NCI-H187 (cell line): Measurements from ENCODE around the gene PACSIN1.

Source experiments
- DNase-seq, 2 experiments: peaks; one replicate each; lab custom pipeline; 2025; lab: John Stamatoyannopoulos, UW

Gene PACSIN1

GRCh38 chr6:34527751-34528670, 62.1 kb downstream of the PACSIN1 start:
- DNase-seq = no peak

- no peak for DNase-seq
Observed at GRCh38 chr6:34528996-34529664, 63.3 kb downstream of the PACSIN1 start.

GRCh38 chr6:34529665-34530327, 63.9 kb downstream of the PACSIN1 start:
- DNase-seq = no peak

- no peak for DNase-seq
Observed at GRCh38 chr6:34530753-34531365, 65.0 kb downstream of the PACSIN1 start.

- no peak for DNase-seq
Observed at GRCh38 chr6:34531580-34532201, 65.8 kb downstream of the PACSIN1 start.

GRCh38 chr6:34532230-34532629, 66.4 kb downstream of the PACSIN1 start:
- DNase-seq = no peak

GRCh38 chr6:34534146-34534545, 68.3 kb downstream of the PACSIN1 start:
- no peak for DNase-seq

GRCh38 chr6:34534656-34535055, 68.8 kb downstream of the PACSIN1 start:
- DNase-seq = no peak

- no peak for DNase-seq
Observed at GRCh38 chr6:34535199-34535598, 69.3 kb downstream of the PACSIN1 start.

GRCh38 chr6:34535646-34536045, 69.8 kb downstream of the PACSIN1 start:
- DNase-seq = no peak

- no peak for DNase-seq
Observed at GRCh38 chr6:34536251-34536958, 70.5 kb downstream of the PACSIN1 start.

- DNase-seq = no peak
Observed at GRCh38 chr6:34536959-34537848, 71.3 kb downstream of the PACSIN1 start.

GRCh38 chr6:34537922-34538550, 72.2 kb downstream of the PACSIN1 start:
- no peak for DNase-seq

- no peak for DNase-seq
Observed at GRCh38 chr6:34538581-34538980, 72.7 kb downstream of the PACSIN1 start.

GRCh38 chr6:34539181-34539580, 73.3 kb downstream of the PACSIN1 start:
- no peak for DNase-seq

- no peak for DNase-seq
Observed at GRCh38 chr6:34540222-34540621, 74.3 kb downstream of the PACSIN1 start.

GRCh38 chr6:34540841-34541240, 75.0 kb downstream of the PACSIN1 start:
- DNase-seq = no peak

GRCh38 chr6:34543421-34543820, 77.5 kb downstream of the PACSIN1 start:
- no peak for DNase-seq

GRCh38 chr6:34544052-34544604, 78.3 kb downstream of the PACSIN1 start:
- no peak for DNase-seq
